Astrocyte (in vitro differentiated cells and primary cell): ENCODE data around the gene RAB8A.

Experiments used
- CTCF ChIP-seq: IDR thresholded peaks from 2 replicates; pipeline ENCODE4 v1.5.1; 2011; ENCODE audit warnings: low read depth, mild to moderate bottlenecking, inconsistent platforms, low read length, moderate library complexity; ENCODE audit not compliant: insufficient read depth
- EZH2 ChIP-seq: IDR thresholded peaks from 2 replicates; pipeline ENCODE4 v1.6.1; 2012; ENCODE audit warnings: mild to moderate bottlenecking, low read length, inconsistent platforms; ENCODE audit not compliant: insufficient read depth

GRCh38 chr19:16098821-16099220 lies 12.9 kb upstream of the RAB8A start:
- TF ChIP-seq CTCF (no peak), EZH2 (no peak)
